ENCODE results near the gene FAM76A. TPM values are rescaled to one million over a fixed set of nuclear protein-coding genes. Genes with fewer than 3 reads are reported as not detected.
"Not testable (repeated sequence)": the region's sequence is repeated elsewhere in the genome, so short reads cannot be mapped to it uniquely, and the experiment has no call there.

The FAM76A gene
- total RNA-seq, 4 donors from 2014 or later: 12.5 to 24.2 (median 16.6) TPM

- no peak for ATAC-seq
- no peaks in the 10 kb centered on the region for H3K4me1 ChIP-seq
- no peak overlapping the region for H3K27ac ChIP-seq
- no peaks in the 10 kb centered on the region for H3K36me3 ChIP-seq
- H3K27me3 ChIP-seq: peaks cover 14% of the 10 kb centered on the region
- H3K9me3 ChIP-seq: no peaks in the 10 kb centered on the region
- TF ChIP-seq CTCF (IDR thresholded peaks at IDR 0.05) (no peak), POLR2AphosphoS5 (IDR thresholded peaks at IDR 0.05) (no peak), POLR2A (IDR thresholded peaks at IDR 0.05) (no peak), EP300 (IDR thresholded peaks at IDR 0.05) (no peak)
- no peak overlapping the region for H3K4me3 ChIP-seq
- WGBS, 2 donors (ENCODE audit: low coverage in 1 of 2): 50 to 59% methylated on average over 2 of the region's 2 CpGs
Measured at GRCh38 chr1:27690183-27690582, 35.6 kb upstream of the FAM76A start.

- H3K4me3 ChIP-seq, H3K36me3 ChIP-seq, H3K27me3 ChIP-seq, H3K4me1 ChIP-seq, H3K9me3 ChIP-seq, ATAC-seq, H3K27ac ChIP-seq: not testable (repeated sequence)
- WGBS, 2 donors (ENCODE audit: low coverage in 1 of 2): 53% methylated on average over 6 of the region's 9 CpGs; no CpG with 5 or more reads in 1 of the 2 donors
Measured at GRCh38 chr1:27696835-27697234, 28.9 kb upstream of the FAM76A start.

- Histone ChIP-seq H3K27ac (no peak overlapping the region), H3K27me3 (peaks cover 7% of the 10 kb centered on the region), H3K4me1 (no peaks in the 10 kb centered on the region), H3K9me3 (peaks cover 0 to 10% (median 0%) of the 10 kb centered on the region in 3 donors), H3K4me3 (no peak overlapping the region), H3K36me3 (no peaks in the 10 kb centered on the region)
- TF ChIP-seq CTCF (IDR thresholded peaks at IDR 0.05) (no peak), POLR2A (IDR thresholded peaks at IDR 0.05) (no peak), EP300 (IDR thresholded peaks at IDR 0.05) (no peak), POLR2AphosphoS5 (IDR thresholded peaks at IDR 0.05) (no peak)
- WGBS, 2 donors (ENCODE audit: low coverage in 1 of 2): 61 to 73% methylated on average over 4 of the region's 4 CpGs
- ATAC-seq: no peak
Measured at GRCh38 chr1:27704958-27705357, 20.8 kb upstream of the FAM76A start.

GRCh38 chr1:27705545-27705944 lies 20.2 kb upstream of the FAM76A start:
- Histone ChIP-seq H3K27ac (no peak overlapping the region), H3K9me3 (peaks cover 0 to 10% (median 0%) of the 10 kb centered on the region in 3 donors), H3K27me3 (peaks cover 7% of the 10 kb centered on the region), H3K36me3 (no peaks in the 10 kb centered on the region), H3K4me1 (no peaks in the 10 kb centered on the region), H3K4me3 (no peak overlapping the region)
- ATAC-seq: no peak
- TF ChIP-seq CTCF (IDR thresholded peaks at IDR 0.05): no peak
- TF ChIP-seq POLR2AphosphoS5 (IDR thresholded peaks at IDR 0.05): no peak
- TF ChIP-seq POLR2A (IDR thresholded peaks at IDR 0.05): no peak
- no peak for TF ChIP-seq EP300 (IDR thresholded peaks at IDR 0.05)
- WGBS, 2 donors (ENCODE audit: low coverage in 1 of 2): 53 to 83% methylated on average over 2 of the region's 2 CpGs

GRCh38 chr1:27710574-27710973 lies 15.2 kb upstream of the FAM76A start:
- Histone ChIP-seq H3K27me3 (no peaks in the 10 kb centered on the region), H3K4me3 (no peak overlapping the region), H3K9me3 (no peaks in the 10 kb centered on the region), H3K36me3 (no peaks in the 10 kb centered on the region), H3K4me1 (no peaks in the 10 kb centered on the region), H3K27ac (no peak overlapping the region)
- no peak for ATAC-seq
- TF ChIP-seq POLR2A (IDR thresholded peaks at IDR 0.05): no peak
- no peak for TF ChIP-seq CTCF (IDR thresholded peaks at IDR 0.05)
- no peak for TF ChIP-seq EP300 (IDR thresholded peaks at IDR 0.05)
- TF ChIP-seq POLR2AphosphoS5 (IDR thresholded peaks at IDR 0.05): no peak
- 95% methylated on average over 2 of the region's 2 CpGs; no CpG with 5 or more reads in 1 of the 2 donors for WGBS, 2 donors (ENCODE audit: low coverage in 1 of 2)

All from gastroesophageal sphincter (tissue), 4 donors.